Choroid plexus epithelial cell (primary cell): ENCODE results near the gene POLE.
"Not testable (repeated sequence)": the region's sequence is repeated elsewhere in the genome, so short reads cannot be mapped to it uniquely, and the experiment has no call there.

ENCODE experiments used
- DNase-seq: peaks from one replicate; pipeline ENCODE4 v3.0.0-alpha.2; 2010; ENCODE audit warnings: low read depth
- H3K4me3 ChIP-seq: 2 replicates; pipeline ENCODE4 v1.5.1; 2011; ENCODE audit warnings: low read depth, mild to moderate bottlenecking, control low read depth, low read length, moderate library complexity
- TF ChIP-seq, protein P1 (sequence below): conservative IDR thresholded peaks from 2 replicates; pipeline ENCODE4 v1.5.1; 2011; ENCODE audit warnings: low read depth, mild to moderate bottlenecking, control low read depth, inconsistent platforms, low read length, moderate library complexity

The POLE gene

DNA sequence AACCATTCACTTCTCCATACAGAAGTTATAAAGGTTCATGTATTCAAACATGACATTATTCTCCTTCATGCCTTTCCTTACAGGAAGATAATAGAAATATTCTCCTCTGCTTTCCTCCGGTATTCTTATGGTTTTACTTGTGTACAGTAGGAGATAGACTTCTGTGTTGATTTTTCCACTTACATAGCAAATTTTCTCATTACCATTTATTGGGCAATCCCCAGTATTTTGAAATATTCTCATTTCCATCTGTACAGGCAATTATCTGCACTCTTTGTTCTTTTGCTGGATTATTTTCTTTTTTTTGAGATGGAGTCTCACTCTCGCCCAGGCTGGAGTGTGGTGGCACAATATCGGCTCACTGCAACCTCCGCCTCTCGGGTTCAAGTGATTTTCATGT is 11.2 kb upstream of the POLE start:
- TF ChIP-seq, protein P1, sequence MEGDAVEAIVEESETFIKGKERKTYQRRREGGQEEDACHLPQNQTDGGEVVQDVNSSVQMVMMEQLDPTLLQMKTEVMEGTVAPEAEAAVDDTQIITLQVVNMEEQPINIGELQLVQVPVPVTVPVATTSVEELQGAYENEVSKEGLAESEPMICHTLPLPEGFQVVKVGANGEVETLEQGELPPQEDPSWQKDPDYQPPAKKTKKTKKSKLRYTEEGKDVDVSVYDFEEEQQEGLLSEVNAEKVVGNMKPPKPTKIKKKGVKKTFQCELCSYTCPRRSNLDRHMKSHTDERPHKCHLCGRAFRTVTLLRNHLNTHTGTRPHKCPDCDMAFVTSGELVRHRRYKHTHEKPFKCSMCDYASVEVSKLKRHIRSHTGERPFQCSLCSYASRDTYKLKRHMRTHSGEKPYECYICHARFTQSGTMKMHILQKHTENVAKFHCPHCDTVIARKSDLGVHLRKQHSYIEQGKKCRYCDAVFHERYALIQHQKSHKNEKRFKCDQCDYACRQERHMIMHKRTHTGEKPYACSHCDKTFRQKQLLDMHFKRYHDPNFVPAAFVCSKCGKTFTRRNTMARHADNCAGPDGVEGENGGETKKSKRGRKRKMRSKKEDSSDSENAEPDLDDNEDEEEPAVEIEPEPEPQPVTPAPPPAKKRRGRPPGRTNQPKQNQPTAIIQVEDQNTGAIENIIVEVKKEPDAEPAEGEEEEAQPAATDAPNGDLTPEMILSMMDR: no peak
- H3K4me3 ChIP-seq: no peak overlapping the region
- peak; percentile 20 for DNase-seq

DNA sequence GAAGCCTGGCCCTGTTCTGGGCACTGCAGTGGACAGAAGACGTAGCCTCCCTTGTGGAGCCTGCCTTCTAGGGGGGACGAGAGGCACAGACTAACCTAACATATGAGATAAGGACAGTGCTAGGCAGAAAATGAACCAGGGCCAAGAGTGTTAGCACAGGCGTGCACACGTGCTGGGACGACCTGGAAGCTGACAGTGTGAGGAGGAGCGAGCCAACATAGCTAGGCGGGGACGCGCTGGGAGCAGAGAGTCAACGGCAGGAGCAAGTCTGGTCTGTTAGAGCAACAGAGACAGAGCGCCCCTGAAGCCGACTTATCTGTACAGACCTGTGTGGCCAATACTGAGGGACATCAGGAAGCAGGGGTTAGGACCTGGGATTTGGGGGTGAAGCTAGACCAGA is 8.3 kb upstream of the POLE start:
- TF ChIP-seq, protein P1: no peak
- DNase-seq: no peak
- no peak overlapping the region for H3K4me3 ChIP-seq

DNA sequence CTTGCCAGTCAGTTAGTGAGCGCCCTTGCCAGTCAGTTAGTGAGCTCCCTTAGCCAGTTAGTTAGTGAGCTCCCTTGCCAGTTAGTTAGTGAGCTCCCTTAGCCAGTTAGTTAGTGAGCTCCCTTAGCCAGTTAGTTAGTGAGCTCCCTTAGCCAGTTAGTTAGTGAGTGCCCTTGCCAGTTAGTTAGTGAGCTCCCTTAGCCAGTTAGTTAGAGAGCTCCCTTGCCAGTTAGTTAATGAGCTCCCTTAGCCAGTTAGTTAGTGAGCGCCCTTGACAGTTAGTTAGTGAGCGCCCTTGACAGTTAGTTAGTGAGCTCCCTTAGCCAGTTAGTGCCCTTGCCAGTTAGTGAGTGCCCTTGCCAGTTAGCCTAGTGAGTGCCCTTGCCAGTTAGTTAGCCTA is 7.7 kb upstream of the POLE start:
- DNase-seq, H3K4me3 ChIP-seq: not testable (repeated sequence)

DNA sequence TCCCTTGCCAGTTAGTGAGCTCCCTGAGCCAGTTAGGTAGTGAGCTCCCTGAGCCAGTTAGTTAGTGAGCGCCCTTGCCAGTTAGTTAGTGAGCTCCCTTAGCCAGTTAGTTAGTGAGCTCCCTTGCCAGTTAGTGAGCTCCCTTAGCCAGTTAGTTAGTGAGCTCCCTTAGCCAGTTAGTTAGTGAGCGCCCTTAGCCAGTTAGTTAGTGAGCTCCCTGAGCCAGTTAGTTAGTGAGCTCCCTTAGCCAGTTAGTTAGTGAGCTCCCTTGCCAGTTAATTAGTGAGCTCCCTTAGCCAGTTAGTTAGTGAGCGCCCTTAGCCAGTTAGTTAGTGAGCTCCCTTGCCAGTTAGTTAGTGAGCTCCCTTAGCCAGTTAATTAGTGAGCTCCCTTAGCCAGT is 4.9 kb upstream of the POLE start:
- DNase-seq: not testable (repeated sequence)

DNA sequence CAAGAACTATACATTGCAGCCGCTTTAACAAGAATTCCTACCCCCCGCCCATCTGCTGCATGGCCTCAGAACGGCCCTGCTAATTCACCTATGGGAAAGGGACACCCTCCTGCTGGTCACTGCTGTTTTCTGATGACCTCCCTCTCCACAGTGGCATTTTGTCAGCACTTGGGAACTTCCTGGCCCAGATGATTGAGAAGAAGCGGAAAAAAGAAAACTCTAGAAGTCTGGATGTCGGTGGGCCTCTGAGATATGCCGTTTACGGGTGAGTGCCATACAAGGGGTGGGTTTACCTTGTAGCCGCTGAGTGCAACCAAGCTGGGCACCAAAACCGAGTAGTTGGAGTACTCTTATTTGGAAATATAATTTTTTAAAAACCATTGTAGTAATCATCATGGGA is 3.0 kb upstream of the POLE start:
- TF ChIP-seq, protein P1: no peak
- DNase-seq: no peak
- H3K4me3 ChIP-seq: no peak overlapping the region

More for the DNA sequence above, 4.9 kb upstream of the POLE start:
- not testable (repeated sequence) for H3K4me3 ChIP-seq

DNA sequence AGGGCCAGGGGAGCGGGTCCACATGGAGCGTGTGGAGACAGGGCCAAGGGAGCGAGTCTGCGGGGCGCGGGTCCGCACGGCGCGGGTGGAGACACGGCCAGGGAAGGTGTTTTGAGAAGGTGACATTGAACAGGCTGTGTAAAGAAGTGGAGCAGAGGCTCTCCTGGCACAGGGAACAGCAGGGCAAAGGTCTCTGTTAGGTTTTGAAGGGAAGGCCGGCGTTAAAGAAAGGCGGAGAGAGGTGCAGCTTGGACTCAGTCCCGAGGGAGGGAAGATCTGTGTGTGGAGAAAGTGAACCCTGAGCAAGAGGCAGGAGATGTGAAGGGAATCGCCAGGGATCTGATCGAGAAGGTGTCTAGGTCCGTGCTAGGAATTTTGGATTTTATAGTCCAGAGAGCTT is 2.1 kb upstream of the POLE start:
- TF ChIP-seq, protein P1: no peak
- DNase-seq: no peak
- H3K4me3 ChIP-seq: peak overlapping the region; percentile 39

DNA sequence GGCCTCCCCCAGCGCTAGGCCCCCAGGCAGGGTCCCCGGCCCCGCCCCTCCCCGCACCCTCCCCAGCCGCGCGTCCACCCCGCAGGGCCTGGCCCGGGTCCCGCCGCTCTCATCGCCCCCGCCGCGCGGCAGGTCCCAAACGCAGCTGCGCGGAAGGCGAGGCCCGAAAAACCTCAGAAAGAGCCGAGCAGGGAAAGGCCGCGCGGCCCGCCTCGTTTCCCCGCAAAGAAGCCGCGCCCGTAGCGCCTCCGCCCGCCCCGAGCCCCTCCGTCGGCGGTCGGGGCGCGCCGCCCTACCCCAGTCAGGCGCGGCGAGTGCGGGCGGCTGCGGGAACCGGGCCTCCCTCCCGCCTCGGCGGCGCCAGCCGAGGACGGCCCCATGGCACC is 324 bp downstream of the POLE start:
- peak overlapping the region; percentile 68 for H3K4me3 ChIP-seq
- no peak for DNase-seq
- TF ChIP-seq, protein P1: no peak

DNA sequence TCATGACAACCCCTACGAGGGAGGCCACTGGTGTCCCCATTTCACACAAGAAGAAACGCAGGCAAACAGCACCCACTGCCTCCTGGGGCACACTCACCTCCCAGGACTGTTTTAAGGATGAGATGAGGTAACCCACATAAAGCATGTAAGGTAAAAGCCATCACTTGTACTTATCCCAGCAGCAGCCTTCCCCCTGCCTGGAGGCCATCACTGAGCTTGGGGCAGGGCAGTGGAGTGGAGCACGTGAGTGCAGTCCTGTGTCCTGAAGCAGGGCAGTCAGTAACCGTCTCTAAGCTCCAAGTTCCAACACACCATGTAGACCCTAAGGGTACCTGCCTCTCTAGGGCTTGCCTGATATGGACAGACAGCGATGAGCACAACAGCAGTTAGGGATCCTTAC is 1.7 kb downstream of the POLE start:
- no peak overlapping the region for H3K4me3 ChIP-seq
- TF ChIP-seq, protein P1: no peak
- DNase-seq: no peak
